ENCODE data around the gene MRGPRD.

MRGPRD gene

GRCh38 chr11:68965901-68966853 is 14.6 kb downstream of the MRGPRD start:
- DNase-seq (ENCODE audit: low read depth), result no peak
- H3K4me3 ChIP-seq (ENCODE audit: low read depth, low read length), result no peak overlapping the region

DNA sequence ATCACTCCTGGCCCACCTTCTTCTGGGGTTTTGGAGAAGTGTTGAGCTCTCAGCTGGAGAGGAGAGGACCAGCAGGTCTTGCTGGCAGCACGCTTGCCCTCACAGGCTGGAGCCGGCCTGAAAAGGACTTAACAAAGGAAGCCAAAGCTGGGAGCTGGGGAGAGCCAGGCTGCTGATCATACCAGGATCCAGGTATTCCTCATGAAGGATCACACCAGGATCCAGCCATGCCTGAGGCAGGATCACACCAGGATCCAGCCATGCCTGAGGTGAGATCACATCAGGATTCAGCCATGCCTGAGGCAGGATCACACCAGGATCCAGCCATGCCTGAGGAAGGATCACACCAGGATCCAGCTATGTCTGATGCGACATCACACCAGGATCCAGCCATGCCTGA is 17.0 kb downstream of the MRGPRD start:
- no peak for DNase-seq (ENCODE audit: low read depth)
- TF ChIP-seq CTCF (IDR thresholded peaks at IDR 0.05; ENCODE audit: low read depth, low read length) (no peak), POLR2A (IDR thresholded peaks at IDR 0.05; ENCODE audit: extremely low read depth, insufficient read length) (no peak), MYC (IDR thresholded peaks at IDR 0.05; ENCODE audit: low read depth, low read length) (no peak), MAX (IDR thresholded peaks at IDR 0.05; ENCODE audit: low read depth, low read length) (no peak)
- H3K4me3 ChIP-seq (ENCODE audit: low read depth, low read length), result no peak overlapping the region

More at GRCh38 chr11:68965901-68966853, 14.6 kb downstream of the MRGPRD start:
- TF ChIP-seq MYC (IDR thresholded peaks at IDR 0.05; ENCODE audit: low read depth, low read length), result no peak
- no peak for TF ChIP-seq CTCF (IDR thresholded peaks at IDR 0.05; ENCODE audit: low read depth, low read length)
- no peak for TF ChIP-seq MAX (IDR thresholded peaks at IDR 0.05; ENCODE audit: low read depth, low read length)
- TF ChIP-seq POLR2A (IDR thresholded peaks at IDR 0.05; ENCODE audit: extremely low read depth, insufficient read length), result no peak

DNA sequence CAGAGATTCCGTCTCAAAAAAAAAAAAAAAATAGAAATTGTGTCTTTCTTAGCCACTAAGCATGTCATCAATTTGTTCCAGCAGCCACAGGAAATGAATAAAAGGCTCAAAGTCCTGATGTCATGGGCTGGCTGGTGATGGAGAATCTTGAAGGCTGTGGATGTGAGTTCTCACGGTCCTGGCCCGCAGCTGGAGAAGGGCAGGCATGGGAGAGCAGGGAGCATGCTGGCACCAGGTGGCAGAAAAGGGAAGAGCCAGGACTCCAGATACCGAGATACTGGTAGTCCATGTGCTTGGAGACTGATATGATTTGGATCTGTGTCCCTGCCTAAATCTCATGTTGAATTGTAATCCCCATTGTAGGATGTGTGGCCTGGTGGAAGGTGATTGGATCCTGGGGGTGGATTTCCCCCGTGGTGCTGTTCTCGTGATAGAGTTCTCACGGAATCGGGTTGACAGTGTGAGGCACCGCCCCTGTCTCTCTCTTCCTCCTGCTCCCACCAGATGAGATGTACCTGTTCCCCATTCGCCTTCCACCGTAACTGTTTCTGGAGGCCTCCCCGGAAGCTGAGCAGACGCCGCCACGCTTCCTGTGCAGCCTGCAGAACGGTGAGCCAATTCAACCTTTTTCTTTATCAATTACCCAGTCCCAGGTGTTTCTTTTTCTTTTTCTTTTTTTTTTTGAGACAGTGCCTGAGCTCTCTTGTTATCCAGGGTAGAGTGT is 18.1 kb downstream of the MRGPRD start:
- no peak overlapping the region for H3K4me3 ChIP-seq (ENCODE audit: low read depth, low read length)
- DNase-seq (ENCODE audit: low read depth), result no peak
- TF ChIP-seq MYC (IDR thresholded peaks at IDR 0.05; ENCODE audit: low read depth, low read length) (no peak), POLR2A (IDR thresholded peaks at IDR 0.05; ENCODE audit: extremely low read depth, insufficient read length) (no peak), CTCF (IDR thresholded peaks at IDR 0.05; ENCODE audit: low read depth, low read length) (no peak), MAX (IDR thresholded peaks at IDR 0.05; ENCODE audit: low read depth, low read length) (0 out of 2 replicates have a peak, but pooled peaks have one; percentile 29)

GRCh38 chr11:68961245-68961644 is 19.5 kb downstream of the MRGPRD start:
- H3K4me3 ChIP-seq (ENCODE audit: low read depth, low read length), result no peak overlapping the region
- no peak for DNase-seq (ENCODE audit: low read depth)
- TF ChIP-seq MYC (IDR thresholded peaks at IDR 0.05; ENCODE audit: low read depth, low read length), result no peak
- TF ChIP-seq POLR2A (IDR thresholded peaks at IDR 0.05; ENCODE audit: extremely low read depth, insufficient read length), result no peak
- no peak for TF ChIP-seq MAX (IDR thresholded peaks at IDR 0.05; ENCODE audit: low read depth, low read length)
- no peak for TF ChIP-seq CTCF (IDR thresholded peaks at IDR 0.05; ENCODE audit: low read depth, low read length)

GRCh38 chr11:68960294-68961071 is 20.3 kb downstream of the MRGPRD start:
- TF ChIP-seq POLR2A (IDR thresholded peaks at IDR 0.05; ENCODE audit: extremely low read depth, insufficient read length) (no peak), MYC (IDR thresholded peaks at IDR 0.05; ENCODE audit: low read depth, low read length) (no peak), CTCF (IDR thresholded peaks at IDR 0.05; ENCODE audit: low read depth, low read length) (no peak)
- H3K4me3 ChIP-seq (ENCODE audit: low read depth, low read length), result no peak overlapping the region
- no peak for DNase-seq (ENCODE audit: low read depth)
